ENCODE data around the gene YJU2.
A peak's percentile ranks its signal among the peaks of the same experiment; 100 is the strongest.

GRCh38 chr19:4208385-4209094 is 38.3 kb upstream of the YJU2 start:
- TF ChIP-seq EZH2 (IDR thresholded peaks at IDR 0.05; ENCODE audit: low read depth) = no peak
- TF ChIP-seq, protein P1, sequence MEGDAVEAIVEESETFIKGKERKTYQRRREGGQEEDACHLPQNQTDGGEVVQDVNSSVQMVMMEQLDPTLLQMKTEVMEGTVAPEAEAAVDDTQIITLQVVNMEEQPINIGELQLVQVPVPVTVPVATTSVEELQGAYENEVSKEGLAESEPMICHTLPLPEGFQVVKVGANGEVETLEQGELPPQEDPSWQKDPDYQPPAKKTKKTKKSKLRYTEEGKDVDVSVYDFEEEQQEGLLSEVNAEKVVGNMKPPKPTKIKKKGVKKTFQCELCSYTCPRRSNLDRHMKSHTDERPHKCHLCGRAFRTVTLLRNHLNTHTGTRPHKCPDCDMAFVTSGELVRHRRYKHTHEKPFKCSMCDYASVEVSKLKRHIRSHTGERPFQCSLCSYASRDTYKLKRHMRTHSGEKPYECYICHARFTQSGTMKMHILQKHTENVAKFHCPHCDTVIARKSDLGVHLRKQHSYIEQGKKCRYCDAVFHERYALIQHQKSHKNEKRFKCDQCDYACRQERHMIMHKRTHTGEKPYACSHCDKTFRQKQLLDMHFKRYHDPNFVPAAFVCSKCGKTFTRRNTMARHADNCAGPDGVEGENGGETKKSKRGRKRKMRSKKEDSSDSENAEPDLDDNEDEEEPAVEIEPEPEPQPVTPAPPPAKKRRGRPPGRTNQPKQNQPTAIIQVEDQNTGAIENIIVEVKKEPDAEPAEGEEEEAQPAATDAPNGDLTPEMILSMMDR (conservative IDR thresholded peaks at IDR 0.05) = peak; percentile 72

Measured in PC-9 (cell line).